Effector CD4-positive, alpha-beta T cell (primary cell): Measurements from ENCODE around the gene KRT9.

Source experiments
- DNase-seq: peaks from one replicate; pipeline ENCODE4 v3.0.0-alpha.2; 2020

KRT9 gene

DNA sequence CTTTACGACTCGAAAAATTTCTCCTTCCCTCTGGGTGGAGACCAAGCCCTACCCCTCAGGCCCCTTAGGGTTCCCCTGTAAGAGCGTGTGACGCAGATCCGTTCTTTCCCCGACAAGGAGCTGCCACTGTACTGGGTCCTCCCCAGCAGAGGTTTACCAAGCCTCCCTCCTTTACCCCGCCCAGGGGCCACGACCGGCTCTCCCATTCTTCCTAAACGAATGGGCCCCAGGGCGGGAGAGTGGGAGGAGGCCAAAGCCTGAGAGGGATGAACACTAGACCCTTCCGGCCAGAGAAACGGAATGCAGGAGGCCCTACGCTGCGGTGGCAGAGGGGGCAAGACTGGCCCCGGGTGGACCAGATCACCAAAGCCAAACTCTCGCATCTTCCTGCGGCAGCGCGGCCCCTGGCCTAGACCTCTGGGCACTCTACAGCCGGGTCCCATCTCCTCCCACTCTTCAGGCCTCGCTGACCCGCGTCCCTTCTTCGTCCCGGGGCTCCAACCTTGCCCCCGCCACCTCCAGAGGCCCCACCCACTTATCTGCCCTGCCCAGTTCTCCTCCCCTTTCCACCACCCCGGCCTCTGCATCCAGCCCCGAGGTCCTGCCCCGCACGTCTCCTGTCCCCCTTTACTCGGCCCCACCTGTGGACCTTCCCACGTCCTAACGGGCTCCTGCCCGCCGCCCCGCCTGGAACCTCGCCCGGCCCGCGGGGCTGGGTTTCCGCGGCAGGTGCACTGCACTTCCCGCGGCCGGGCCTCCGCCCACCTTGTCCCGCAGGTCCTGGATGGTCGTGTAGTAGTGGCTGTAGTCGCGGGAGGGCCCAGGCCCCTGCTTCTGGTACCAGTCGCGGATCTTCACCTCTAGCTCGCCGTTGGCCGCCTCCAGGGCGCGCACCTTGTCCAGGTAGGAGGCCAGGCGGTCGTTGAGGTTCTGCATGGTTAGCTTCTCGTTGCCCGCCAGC, 44.5 kb downstream of the KRT9 start:
- DNase-seq = no peak

- DNase-seq = no peak
Measured at GRCh38 chr17:41524261-41524660, 47.6 kb downstream of the KRT9 start.

GRCh38 chr17:41523787-41524186, 48.1 kb downstream of the KRT9 start:
- DNase-seq = no peak

DNA sequence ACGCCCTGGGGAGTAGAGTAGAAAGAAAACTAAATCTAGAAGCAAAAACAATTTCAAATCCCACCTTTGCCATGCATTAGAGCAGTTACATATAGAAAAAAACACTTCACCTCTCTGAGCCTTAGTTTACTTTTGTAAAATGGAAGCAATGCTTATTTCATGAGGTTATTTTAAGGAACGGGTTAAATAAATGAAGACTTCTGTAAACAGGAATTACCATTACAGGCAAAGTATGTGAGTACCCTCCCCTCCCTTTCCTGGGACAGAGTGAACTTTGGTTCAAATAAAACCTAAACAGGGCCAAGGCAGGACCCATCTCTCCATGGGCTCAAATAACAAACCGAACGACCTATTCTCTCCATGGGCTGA, 48.6 kb downstream of the KRT9 start:
- DNase-seq = no peak

DNA sequence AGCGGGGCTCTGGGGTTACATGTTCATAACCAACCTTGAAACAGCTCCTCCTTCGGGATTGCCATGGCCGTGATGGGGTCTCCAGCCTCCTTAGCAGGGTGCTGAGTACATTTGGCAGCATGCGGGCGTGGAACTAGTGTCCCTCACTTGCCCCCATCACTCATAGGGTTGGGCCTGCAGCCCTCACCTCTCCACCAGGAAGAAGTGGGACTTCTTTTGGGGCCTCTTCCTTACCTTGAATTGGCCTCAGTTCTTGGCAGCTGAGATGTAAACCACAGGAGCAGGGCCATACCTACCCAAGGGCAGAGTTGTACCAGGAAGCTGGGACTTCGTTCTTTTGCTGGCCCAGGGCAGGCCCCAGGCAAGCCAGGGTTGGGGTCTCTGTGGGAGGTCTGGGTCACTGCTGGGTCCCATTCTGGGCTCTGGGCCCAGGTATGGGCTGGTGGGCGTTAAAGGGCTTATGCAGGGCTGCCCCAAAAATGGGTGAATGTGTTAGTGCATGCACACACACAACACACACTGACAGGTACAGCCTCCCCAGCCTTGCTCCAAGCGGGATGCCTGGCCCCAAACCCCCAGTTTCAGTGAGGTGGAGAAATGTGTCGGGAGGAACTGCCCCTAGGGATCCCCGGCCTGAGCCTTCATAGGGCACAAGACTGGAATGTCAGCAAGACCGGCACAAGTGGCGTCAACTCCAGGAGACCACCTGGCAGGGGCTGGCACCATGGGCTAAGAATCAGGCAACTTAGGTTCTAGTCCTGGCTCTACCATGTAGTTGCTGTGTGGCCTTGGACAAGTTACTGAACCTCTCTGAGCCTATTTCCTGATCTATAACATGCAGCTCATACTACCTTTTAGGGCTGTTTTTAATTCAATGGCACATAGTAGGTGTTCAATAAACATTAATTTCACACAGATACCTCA, 49.3 kb downstream of the KRT9 start:
- no peak for DNase-seq

- no peak for DNase-seq
Measured at GRCh38 chr17:41521574-41522261, 50.1 kb downstream of the KRT9 start.

DNA sequence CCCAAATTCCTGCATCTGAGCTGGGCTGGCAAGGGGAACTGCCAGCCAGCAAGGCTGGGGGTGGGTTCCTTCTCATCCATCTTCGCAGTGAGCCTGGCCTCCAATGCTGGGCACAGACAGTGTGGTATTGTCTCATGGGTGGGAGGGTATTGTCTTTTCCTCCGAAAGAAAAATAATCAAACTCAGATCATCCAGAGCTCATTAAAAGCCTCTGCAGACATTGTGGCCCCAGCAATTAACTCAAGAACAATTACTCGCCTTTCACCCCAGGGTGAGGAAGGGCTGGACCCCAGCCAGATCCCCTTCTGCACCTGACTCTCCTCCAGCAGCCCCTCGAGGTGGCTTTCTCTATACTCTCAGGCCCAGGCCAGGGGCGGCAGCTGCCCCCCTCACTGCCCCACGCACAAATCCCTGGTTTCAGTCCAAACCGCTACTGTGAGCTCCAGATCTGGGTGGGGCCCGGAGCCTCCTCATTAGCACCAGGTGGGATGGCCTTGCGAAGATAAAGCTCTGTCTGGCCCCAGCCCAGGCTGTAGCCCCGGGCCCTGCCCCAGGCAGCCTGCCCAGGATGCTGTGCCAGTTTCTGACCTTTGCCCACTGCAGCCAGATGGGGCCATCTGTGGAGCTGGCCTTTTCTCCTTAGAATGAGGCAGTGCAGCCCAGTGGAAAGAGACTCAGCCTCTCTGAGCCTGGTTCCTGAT, 50.9 kb downstream of the KRT9 start:
- no peak for DNase-seq

GRCh38 chr17:41519501-41520224, 52.2 kb downstream of the KRT9 start:
- no peak for DNase-seq

- DNase-seq = no peak
Measured at GRCh38 chr17:41518789-41519449, 52.9 kb downstream of the KRT9 start, which contains the start of gene KRT15. TSS of gene KRT15 (minus strand) at chr17:41518890. CDS start at chr17:41518827, 63 bp downstream.

DNA sequence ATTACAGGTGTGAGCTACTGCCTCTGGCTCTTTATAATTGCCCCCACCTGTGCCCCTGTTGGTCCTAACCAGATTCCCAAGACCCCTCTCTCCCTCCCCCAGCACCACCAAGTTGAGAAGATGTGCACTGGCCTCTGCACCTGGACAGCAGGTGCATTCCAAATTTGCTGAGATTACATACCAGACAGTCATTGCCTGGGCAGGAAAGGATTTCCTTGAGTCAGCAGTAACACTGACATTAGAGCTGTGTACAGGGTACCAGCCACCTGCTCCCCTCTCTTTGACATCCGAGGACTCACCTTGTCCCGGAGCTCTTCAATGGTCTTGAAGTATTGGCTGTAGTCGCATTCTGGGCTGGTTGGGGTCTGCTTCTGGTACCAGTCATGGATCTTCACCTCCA, 53.8 kb downstream of the KRT9 start:
- no peak for DNase-seq

DNA sequence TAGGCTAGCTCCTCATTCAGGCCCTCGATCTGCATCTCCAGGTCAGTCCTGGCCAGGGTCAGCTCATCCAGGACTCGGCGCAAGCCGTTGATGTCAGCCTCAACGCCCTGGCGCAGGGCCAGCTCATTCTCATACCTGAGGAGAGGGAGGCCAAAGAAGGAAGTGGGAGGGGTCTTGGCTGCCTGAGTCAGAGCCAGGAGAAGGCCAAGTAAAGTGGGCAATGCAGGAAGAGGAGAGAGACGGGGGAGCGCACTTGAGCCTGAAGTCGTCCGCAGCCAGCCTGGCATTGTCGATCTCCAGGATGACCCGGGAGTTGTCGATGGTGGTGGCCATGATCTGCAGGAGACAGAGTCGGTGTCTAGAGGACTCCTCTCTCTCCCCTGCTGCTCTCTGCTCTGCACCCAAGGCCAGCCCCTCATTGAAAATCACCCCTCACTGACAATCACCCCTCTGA, 55.0 kb downstream of the KRT9 start:
- DNase-seq = no peak

GRCh38 chr17:41516147-41516829, 55.6 kb downstream of the KRT9 start:
- DNase-seq = no peak
